GM12878 (cell line): Measurements from ENCODE around the gene RBMS1. TPM values are rescaled to one million over a fixed set of nuclear protein-coding genes. Genes with fewer than 3 reads are reported as not detected.

Experiments
- BMI1 ChIP-seq: fragments of 450-650 bp; IDR thresholded peaks from 2 replicates; pipeline ENCODE4 v1.6.1; 2016; ENCODE audit warnings: mild to moderate bottlenecking, moderate library complexity, borderline replicate concordance
- MEF2B ChIP-seq: fragments of 450-650 bp; IDR thresholded peaks from 2 replicates; pipeline ENCODE4 v1.6.1; 2018; ENCODE audit warnings: mild to moderate bottlenecking, moderate library complexity; ENCODE audit not compliant: partially characterized antibody, poor library complexity, severe bottlenecking
- NFIC ChIP-seq: IDR thresholded peaks from 2 replicates; pipeline ENCODE4 v1.6.1; 2012; ENCODE audit warnings: low read depth, mild to moderate bottlenecking, inconsistent platforms, low read length, moderate library complexity
- NFXL1 ChIP-seq: fragments of 450-650 bp; IDR thresholded peaks from 2 replicates; pipeline ENCODE4 v1.6.1; 2017; ENCODE audit warnings: antibody characterized with exemption, mild to moderate bottlenecking, borderline replicate concordance
- PML ChIP-seq: IDR thresholded peaks from 2 replicates; pipeline ENCODE4 v1.6.1; 2012; ENCODE audit warnings: low read length, inconsistent platforms
- PRDM15 ChIP-seq: fragments of 450-650 bp; formaldehyde crosslinking; IDR thresholded peaks from 2 replicates; pipeline ENCODE4 v1.4.0; 2020; ENCODE audit warnings: mild to moderate bottlenecking, moderate library complexity
- RFX5 ChIP-seq: IDR thresholded peaks from 2 replicates; pipeline ENCODE4 v1.6.1; 2011; ENCODE audit warnings: low read depth, low read length, improper control_type of control experiment
- SREBF2 ChIP-seq: IDR thresholded peaks from 2 replicates; pipeline ENCODE4 v1.6.1; 2012; ENCODE audit warnings: mild to moderate bottlenecking, low read length
- polyA plus RNA-seq, 11 experiments: library from polyadenylated mRNA; depleted of rRNA in 4 of 11; unstranded in 6 of 11; stranded (reverse) in 5 of 11; fragments of >200 nt; fragmentation: Nextera tagmentation in 4 of 11; fragmentation: Illumina TruSeq in 1 of 11; extraction: Ambion mirVana in 4 of 11; extraction: Trizol in 1 of 11; gene quantifications; 1 replicate in 1 of 11; 2 replicates in 10 of 11; pipeline versions ENCODE4 v1.2.1 to v1.2.3, GENCODE V29; 2011 to 2016; ENCODE audit warnings: inconsistent platforms in 2 of 11, missing spikeins in 2 of 11, low read depth in 1 of 11
- total RNA-seq, 4 experiments: library from RNA; depleted of rRNA in 3 of 4; stranded (reverse); fragments of >200 nt in 3 of 4; fragmentation: Illumina TruSeq in 1 of 4; extraction: Trizol in 1 of 4; gene quantifications; 2 replicates each; pipeline versions ENCODE4 v1.2.1 to v1.2.3, GENCODE V29; 2013 to 2021
- TF ChIP-seq, protein P1 (sequence below): fragments of 450-650 bp; IDR thresholded peaks from 2 replicates; pipeline ENCODE4 v1.6.1; 2017; ENCODE audit warnings: mild to moderate bottlenecking

RBMS1 gene
- total and polyA plus RNA-seq, 10 of the 15 experiments (the other 5 are each of a cell fraction or from before 2014, with no cell fraction given): 0.04 to 0.31 (median 0.17) TPM; not detected in 1

- TF ChIP-seq PRDM15 (CRISPR knock-in tag) (no peak), PML (no peak), BMI1 (no peak), RFX5 (no peak), MEF2B (no peak), NFIC (no peak), NFXL1 (no peak), SREBF2 (no peak)
- TF ChIP-seq, protein P1, sequence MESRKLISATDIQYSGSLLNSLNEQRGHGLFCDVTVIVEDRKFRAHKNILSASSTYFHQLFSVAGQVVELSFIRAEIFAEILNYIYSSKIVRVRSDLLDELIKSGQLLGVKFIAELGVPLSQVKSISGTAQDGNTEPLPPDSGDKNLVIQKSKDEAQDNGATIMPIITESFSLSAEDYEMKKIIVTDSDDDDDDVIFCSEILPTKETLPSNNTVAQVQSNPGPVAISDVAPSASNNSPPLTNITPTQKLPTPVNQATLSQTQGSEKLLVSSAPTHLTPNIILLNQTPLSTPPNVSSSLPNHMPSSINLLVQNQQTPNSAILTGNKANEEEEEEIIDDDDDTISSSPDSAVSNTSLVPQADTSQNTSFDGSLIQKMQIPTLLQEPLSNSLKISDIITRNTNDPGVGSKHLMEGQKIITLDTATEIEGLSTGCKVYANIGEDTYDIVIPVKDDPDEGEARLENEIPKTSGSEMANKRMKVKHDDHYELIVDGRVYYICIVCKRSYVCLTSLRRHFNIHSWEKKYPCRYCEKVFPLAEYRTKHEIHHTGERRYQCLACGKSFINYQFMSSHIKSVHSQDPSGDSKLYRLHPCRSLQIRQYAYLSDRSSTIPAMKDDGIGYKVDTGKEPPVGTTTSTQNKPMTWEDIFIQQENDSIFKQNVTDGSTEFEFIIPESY: no peak
These were observed 260.6 kb downstream of the RBMS1 start (continued) for GRCh38 chr2:160232905-160233475.
